ENCODE results near the gene MFSD6L.

Gene MFSD6L, protein sequence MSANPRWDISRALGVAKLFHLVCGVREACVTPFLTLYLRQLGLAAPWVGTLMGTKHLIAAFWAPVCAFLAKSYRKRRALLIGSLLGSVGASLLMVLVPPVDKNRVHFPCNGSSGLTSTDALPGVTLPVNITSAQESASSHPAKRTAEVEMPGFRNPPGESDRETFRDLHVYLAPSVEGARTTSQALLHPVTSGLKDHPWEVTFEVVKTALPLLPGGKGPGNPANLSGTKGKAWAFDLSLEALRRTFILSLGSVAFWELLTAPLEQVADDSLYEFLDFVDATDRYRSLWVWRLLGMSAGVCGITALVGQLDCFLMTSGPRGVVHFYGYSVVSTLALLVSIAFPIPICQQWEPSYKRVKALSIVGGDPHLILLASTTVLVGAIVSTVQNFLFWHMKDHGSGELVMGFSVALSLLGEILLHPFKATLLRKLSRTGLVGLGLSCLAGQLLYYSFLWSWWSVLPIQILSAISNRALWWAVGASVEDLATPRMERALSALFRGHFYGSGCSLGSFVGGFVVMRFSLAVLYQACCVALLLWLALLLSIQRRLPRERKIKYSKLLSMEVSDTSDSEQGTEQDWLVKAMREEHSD

DNA sequence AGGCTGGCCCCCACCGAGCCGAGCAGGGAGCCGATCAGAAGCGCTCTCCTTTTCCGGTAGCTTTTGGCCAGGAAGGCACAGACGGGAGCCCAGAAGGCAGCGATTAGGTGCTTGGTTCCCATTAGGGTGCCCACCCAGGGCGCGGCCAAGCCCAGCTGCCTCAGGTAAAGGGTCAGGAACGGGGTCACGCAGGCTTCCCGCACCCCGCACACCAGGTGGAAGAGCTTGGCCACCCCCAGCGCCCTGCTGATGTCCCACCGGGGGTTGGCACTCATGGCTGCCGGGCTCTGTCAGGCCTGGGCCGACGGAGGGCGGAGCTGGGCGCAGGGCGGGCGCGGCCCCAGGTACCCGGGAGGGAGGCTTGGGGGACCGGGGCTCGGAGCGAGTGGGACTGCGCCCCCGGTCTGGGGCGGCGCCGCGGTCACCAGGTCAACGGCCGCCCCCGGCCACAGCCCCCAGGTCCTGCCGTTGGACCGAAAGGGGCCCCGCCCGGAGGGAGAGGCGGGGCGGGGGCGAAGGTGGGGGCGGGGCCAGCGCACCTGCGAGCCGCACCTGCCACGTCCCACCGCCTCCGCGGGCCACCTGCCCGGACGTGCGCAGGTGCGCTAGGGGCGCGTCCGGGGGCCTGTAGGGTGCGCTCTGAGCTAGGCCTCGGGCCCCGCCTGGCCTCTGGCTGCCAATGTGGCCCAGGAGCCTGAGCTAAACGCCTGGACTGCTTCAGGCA is at the start of gene MFSD6L:
MFSD6L (minus strand) TSS at position 520 of the 724 bp plus-strand sequence; CDS start at position 275, 245 bp downstream.
- no peak for DNase-seq

DNA sequence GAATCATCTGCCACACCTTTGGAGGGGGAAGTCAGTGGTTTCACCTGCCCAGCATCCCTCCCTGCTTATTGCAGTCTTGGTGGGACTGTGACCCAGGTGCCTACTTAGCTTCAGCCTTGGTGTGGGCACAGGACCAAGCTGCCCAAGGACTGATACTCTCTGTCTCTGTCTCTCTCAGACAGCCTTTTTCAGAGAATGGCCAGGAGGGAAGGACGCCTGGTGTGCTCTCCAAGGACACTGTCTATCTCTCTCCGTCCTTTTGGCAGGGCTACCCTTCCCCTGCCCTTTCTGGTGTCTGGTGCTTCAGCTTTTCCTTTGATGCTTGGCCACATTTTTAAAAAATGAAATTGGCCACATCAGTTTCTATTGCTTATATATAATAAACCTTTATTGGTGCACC is 48.7 kb upstream of the MFSD6L start:
- no peak for DNase-seq

- peak in 2 of 58 donors; percentile 10 to 19 for DNase-seq
Observed at GRCh38 chr17:8846768-8847211, 47.6 kb upstream of the MFSD6L start.

GRCh38 chr17:8844229-8845218 is 45.4 kb upstream of the MFSD6L start:
- no peak for DNase-seq

DNA sequence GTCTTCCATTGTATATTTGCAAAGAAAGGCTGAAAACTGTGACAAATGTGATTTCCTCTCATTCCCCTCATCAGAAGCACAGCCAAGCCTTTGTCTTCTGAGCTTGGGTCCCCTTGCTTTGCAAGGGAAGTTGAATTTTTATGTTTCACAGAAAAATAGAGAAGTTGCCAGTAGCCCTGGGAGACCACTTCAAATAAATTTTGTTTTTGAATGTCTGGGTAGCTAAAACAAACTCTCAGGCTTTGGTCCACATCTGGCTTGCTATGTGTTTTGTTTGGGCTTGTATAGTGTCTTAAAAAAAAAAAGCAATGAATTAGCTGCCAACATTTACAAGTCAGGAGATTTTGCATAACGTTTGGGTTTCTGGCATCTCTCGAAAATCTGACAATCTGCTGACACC is 44.2 kb upstream of the MFSD6L start:
- DNase-seq = no peak

DNA sequence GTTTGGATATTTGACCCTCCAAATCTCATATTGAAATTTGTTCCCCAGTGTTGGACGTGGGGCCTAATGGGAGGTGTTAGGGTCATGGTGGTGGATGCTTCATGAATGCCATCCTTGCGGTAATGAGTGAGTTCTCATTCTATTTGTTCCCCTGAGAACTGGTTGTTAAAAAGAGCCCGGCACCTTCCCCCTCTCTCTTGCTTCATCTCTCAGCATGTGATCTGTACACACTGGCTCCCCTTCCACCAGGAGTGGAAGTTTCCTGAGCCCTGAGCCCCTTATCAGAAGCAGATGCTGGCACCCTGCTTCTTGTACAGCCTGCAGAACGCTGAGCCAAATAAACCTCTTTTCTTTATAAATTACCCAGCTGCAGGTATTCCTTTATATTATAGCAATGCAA is 42.7 kb upstream of the MFSD6L start:
- DNase-seq = no peak

DNA sequence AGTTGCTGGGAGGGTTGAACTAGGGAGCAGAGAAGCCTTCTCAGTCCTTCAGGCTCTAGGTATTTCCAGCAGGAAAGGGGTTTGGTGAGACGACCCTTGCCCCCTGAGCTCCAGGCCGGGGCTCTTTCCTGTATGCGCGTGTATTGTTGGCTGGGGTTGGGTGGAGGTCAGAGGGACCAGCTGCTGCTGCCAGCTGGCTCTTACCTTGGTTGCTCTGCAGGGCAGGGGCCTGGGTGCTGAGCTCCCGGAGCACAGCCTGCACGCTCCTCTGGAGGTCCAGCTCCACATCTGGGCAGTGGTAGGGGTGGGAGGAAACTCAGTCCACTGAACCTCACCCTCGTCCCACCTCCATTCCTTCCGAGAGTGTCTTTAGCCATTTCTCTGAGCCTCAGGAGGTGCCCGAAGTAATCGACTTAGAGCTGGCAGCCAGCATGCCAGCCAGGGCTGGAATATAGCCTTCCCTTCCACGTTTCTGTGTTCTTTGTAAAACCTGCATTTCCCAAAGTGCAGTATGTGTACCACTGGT is 40.3 kb upstream of the MFSD6L start:
- DNase-seq = no peak

GRCh38 chr17:8838551-8839095 is 39.5 kb upstream of the MFSD6L start:
- DNase-seq = no peak

- no peak for DNase-seq
Observed at GRCh38 chr17:8837563-8838075, 38.5 kb upstream of the MFSD6L start.

- no peak for DNase-seq
Observed at GRCh38 chr17:8836821-8837562, 37.8 kb upstream of the MFSD6L start.

- no peak for DNase-seq
Observed at GRCh38 chr17:8835631-8836364, 36.6 kb upstream of the MFSD6L start.

- DNase-seq = no peak
Observed at GRCh38 chr17:8835106-8835505, 35.9 kb upstream of the MFSD6L start.

DNA sequence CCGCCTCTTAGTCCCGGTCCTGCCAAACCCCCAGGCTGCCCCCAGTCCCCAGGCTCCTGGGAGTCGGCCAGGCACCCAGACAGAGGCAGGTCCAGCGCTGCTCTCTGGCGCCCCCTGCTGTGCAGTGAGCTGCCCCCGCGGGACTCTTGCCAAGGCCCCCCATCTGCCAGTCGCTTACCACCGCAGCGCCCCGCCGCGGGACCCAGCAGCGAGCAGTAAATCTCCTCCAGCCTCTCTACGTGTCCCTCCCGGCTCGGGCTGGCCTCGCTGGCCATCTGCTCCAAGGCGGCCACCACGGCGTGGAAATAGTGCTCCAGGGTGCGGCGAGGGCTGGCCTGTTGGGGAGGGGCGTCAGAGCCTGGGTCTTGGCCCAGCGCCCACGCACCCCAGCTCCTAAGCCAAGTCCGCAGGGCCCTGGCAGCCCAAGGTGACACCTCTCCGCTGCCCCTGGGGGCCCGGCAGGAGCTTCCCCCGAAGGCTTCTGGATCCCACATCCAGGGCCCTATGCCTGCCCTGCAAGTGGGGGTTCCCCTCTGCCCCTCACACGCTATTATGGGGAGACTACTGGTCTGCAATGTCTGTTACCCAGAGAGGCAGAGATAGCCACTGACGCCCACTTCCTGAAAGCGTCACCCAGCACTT is 33.7 kb upstream of the MFSD6L start:
- no peak for DNase-seq

DNA sequence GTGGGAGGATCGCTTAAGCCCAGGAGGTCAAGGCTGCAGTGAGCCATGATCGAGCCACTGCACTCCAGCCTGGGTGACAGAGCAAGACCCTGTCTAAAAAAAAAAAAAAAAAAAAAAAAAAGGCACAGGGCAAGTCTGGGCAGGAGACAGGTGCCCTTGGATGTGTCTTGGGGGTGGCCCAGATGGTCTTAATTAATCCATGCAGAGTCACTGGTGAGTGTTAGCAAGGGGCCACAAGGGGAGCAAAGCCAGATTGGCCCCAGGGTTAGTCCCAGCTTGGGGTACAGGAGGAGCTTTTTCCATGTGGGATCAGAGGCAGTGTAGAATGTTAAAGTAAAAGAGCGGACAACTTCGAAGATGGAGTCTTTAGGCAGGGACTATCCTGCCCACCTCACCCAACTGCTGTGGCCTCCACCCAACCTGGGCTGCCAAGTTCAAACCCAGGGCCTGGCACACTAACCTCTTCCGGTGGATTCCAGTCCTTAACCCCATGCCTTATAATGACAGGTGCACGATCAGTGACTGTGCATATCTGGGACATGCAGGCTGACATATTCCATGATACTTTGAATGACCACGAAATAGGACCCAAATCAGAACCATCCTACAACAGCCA is 32.2 kb upstream of the MFSD6L start:
- DNase-seq = no peak

- no peak for DNase-seq
Observed at GRCh38 chr17:8830141-8830540, 31.0 kb upstream of the MFSD6L start.

DNA sequence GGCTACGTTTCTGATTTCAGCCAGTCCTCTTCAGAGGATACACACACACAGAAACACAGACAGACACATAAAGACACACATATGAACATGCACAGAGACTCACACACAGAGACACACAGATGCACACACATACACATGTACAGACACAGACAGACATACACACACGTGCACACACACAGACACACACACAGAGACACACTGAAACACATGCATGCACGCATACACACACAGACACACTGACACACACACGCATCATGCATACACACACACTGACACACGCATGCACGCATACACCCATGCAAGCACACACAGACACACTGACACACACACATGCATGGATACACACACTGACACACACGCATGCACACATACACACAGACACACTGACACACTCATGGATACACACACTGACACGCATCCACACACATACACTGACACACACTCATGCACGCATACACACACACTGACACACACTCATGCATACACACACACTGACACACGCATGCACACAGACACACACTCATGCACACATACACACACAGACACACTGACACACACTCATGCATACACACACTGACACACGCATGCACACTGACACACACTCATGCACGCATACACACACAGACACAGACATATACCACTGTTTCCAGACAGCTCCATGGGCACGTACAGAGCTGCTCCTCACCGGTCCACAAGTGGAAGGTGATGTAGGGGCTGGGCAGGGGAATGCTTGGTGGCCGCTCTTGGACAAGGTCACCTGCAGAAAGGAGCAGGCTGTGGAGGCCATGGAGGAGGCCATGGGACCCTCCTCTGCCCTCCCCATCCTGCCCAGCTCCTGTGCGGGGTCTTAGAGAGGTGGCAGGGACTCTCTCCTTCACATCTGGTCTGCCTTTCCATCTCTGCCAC is 30.1 kb upstream of the MFSD6L start:
- DNase-seq = no peak

DNA sequence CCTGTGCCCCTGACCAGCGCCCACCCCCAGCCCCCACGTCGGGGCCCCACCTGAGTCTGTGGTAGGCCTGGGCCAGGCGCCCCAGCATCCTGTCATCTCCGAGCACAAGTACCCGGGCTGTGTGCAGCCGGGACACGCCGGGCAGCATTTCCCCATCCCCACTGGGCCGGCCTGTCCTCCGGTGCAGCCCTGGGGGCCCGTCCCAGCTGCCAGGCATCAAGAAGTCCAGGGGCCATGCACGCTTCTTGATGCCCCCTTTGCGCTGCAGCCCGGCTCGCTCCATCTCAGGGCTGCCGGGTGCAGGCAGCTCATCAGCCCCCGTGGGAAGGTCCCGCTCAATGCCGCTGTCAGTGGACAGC is 29.3 kb upstream of the MFSD6L start:
- DNase-seq = no peak
